T-helper 9 cell (primary cell): ENCODE measurements around the gene NR2F1-AS1.
"Not testable (repeated sequence)": the region's sequence is repeated elsewhere in the genome, so short reads cannot be mapped to it uniquely, and the experiment has no call there.

ENCODE experiments used
- DNase-seq: peaks from one replicate; pipeline ENCODE4 v3.0.0-alpha.2; 2020

NR2F1-AS1 gene

DNA sequence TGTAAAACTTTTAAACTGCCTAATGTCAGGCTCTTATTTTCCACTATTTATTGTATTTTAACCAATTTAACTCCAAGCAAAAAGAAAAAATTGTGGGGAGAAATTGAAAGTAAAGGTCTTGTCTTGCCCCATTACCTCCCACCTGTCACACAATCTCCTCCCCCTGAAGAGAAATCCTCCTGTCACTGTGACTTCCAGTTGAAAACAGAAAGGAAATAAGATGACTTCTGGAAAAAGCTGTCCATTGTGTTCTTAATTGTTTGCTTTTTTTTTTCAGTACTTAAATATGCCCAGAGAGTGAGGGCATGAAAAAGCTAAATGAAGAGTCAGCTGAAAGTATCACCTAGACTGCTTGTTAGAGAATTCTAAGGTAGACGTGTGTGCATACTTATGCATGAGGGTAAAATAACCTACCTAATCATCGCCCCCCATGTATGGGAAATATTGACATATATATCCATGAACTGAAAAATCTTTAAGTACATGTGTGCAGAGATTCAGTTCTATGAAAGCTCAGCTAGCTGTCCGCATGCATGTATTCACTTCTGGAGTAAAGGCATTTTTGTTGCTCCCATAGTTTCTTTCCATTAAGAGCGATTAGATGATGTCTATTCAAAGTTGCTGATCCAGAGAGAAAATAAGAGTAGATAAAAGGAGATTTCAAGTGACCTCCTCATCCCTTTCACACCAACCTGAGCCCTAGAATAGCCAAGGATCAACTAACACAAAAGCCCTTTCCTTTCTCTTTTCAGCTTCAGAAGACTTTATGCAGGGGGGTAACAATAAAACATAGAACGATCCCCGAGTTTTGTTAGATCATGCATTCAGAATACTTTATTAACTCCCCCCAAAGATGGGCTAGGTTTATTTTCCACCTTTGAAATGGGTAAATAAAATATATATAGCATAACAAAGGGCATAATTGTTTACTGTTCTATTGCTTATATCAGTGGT, 5.3 kb downstream of the NR2F1-AS1 start:
- DNase-seq = no peak

DNA sequence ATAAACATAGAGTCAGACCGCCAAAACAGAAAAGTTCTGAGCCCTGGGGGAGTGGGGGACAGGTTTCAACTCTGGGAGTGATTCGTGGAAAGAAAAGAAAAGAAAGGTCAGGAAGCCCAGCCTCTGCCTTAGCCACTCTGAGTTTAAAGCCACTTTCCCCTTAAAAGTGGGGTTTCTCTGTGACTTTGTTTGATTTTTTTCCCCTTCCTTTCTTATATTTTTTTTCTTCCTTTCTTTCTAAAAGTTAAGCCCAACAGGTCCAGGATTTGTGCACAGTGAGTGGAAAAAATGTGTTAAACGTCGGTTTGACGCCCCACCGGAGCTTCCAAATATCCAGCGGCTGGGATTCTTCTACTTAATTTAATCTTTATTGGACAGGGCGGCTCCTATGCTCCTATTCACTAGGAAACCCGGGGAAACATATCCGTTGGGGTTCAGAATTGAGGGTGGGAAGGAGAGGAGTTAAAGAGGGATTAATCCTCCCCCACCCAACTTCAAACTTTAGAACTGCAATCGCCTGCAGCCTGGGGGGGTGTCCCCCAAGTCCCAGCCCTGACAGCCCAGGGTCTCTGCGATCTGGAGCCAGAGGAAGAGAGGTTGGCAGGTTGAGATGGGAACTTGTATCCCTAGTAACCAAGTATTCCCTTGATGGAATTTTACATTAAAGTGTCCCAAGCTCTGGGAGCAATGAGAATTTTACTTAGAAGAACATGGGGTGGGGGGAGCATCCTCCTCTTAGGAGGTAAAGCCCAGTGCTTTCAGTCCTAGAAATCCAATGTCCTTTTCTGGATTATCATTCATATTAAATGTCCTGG, 6.3 kb downstream of the NR2F1-AS1 start:
- DNase-seq = no peak

GRCh38 chr5:93573354-93574351, 7.4 kb downstream of the NR2F1-AS1 start:
- DNase-seq = no peak

GRCh38 chr5:93572608-93573353, 8.2 kb downstream of the NR2F1-AS1 start:
- DNase-seq = no peak

GRCh38 chr5:93572101-93572607, 8.9 kb downstream of the NR2F1-AS1 start:
- no peak for DNase-seq

GRCh38 chr5:93571114-93571949, 9.7 kb downstream of the NR2F1-AS1 start:
- no peak for DNase-seq

GRCh38 chr5:93570294-93571113, 10.5 kb downstream of the NR2F1-AS1 start:
- no peak for DNase-seq

- DNase-seq = no peak
These were observed 11.5 kb downstream of the NR2F1-AS1 start for GRCh38 chr5:93569300-93570160.

DNA sequence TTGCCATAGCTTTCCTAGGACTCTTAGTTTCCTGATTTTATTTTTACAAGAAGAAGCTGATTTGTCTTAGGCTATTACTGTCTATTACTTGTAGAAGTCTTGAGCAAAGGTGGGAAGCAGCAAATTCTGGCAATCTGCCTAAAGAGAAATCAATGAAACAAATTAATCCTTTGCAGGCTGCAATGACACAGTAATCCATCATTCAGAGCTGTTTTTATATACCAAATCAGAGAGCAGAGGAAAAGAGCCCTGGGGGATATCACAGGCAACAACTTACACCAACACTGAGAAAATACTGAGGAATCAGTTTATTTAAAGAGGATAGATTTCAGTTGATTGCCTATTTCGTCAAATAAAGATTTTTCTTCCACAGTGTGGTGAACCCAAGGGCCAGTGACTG, 13.6 kb downstream of the NR2F1-AS1 start:
- no peak for DNase-seq

- DNase-seq = no peak
These were observed 14.9 kb downstream of the NR2F1-AS1 start for GRCh38 chr5:93566091-93566490.

DNA sequence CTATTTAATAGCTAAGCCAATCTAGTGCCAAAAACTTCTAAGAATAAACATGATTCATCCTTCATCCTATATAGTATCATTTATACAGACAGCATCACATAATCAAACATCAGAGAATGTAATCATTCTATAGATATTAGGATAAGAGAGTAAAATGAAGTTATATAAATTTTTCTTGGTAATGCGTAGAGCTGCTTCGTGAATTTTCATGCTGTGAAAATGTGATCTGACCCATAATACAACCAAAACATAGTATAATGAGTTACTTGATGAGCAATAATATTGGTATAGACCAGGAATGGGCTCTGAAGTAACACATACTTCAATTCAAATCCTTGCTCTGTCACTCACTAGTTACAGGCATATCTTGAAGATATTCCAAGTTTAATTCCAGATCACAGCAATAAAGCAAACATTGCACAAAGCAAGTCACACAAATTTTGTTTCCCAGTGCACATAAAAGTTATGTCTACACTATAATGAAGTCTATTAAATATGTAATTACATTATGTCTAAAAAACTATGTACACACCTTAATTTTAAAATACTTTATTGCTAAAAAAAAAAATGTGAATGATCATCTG, 23.9 kb downstream of the NR2F1-AS1 start:
- DNase-seq = no peak

DNA sequence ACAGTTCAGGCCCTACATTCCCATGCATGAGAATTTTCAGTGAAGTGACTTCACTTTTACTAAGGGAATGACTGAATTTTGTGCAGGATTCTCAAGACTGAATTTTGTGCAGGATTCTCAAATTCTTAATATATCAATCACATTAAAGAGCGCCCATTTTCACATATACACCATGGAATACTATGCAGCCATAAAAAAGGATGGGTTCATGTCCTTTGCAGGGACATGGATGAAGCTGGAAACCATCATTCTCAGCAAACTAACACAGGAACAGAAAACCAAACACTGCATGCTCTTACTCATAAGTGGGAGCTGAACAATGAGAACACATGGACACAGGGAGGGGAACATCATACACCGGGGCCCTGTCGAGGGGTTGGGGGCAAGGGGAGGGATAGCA, 31.4 kb downstream of the NR2F1-AS1 start:
- not testable (repeated sequence) for DNase-seq

DNA sequence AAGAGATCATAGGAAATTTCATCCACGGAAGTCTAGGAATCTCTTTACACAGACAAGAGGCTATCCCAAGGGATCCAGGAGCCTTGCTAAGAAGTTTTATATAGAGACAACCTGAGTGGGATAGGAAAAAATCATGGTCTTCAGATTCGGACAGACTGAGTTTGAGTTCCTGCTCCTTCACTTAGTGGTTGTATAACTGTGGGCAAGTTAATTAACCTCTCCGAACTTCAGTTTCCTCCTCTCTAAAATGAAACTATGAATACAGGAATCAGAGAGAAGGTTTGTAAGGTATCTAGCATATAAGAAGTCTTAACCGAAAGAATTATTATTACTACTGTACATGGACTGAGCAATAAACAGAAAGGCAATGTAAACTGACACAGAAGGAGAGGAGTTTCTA, 35.1 kb downstream of the NR2F1-AS1 start:
- DNase-seq = no peak

DNA sequence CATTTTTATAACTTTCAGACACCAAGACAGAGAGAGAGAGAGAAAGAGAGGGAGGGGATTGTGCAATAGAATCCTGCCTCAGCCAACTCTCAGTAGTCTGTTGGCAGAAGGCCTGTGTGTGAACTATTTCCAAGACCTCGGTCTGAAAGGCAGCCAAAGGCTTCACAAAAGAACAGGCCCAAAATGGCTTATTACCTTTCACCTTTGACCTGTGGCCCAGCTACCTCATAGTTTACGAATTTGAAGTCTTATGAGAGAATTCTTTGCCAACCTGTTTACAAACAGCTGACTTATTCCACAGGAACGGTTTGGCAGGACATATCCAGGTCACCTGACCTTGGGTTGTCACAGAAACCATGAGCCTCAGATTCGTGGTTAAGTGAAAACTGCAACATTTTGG, 48.6 kb downstream of the NR2F1-AS1 start:
- DNase-seq = no peak

DNA sequence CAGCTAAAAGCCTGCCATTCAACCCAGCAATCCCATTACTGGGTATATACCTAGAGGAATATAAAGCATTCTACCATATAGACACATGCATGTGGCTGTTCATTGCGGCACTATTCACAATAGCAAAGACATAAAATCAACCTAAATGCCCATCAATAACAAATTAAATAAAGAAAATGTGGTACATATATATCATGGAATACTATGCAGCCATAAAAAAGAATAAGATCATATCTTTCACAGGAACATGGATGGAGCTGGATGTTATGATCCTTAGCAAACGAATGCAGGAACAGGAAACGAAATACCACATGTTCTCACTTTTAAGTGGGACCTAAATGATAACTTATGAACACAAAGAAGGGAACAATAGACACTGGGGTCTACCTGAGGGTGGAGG, 59.2 kb downstream of the NR2F1-AS1 start:
- DNase-seq = not testable (repeated sequence)

GRCh38 chr5:93519740-93520139, 61.3 kb downstream of the NR2F1-AS1 start:
- DNase-seq = no peak

- DNase-seq = no peak
These were observed 63.2 kb downstream of the NR2F1-AS1 start for GRCh38 chr5:93517828-93518227.

- DNase-seq = no peak
These were observed 67.7 kb downstream of the NR2F1-AS1 start for GRCh38 chr5:93513298-93513697.
